WTC11 (cell line): ENCODE results near the gene HSPA6.
"Not testable (repeated sequence)": the region's sequence is repeated elsewhere in the genome, so short reads cannot be mapped to it uniquely, and the experiment has no call there.

ENCODE experiments used
- ATF1 ChIP-seq: sonication (generic); formaldehyde crosslinking; IDR thresholded peaks from 2 replicates; pipeline ENCODE4 v1.8.1; 2023; ENCODE audit warnings: mild to moderate bottlenecking, moderate library complexity, missing genetic modification reagents
- CTCF ChIP-seq: fragments of 200-600 bp; IDR thresholded peaks from 2 replicates; pipeline ENCODE4 v1.8.0; 2022; ENCODE audit warnings: antibody characterized with exemption
- ELF4 ChIP-seq: sonication (generic); formaldehyde crosslinking; IDR thresholded peaks from 2 replicates; pipeline ENCODE4 v1.8.1; 2022; ENCODE audit warnings: low read depth, mild to moderate bottlenecking, moderate library complexity, missing genetic modification reagents
- JUN ChIP-seq: sonication (generic); formaldehyde crosslinking; IDR thresholded peaks from 2 replicates; pipeline ENCODE4 v1.8.0; 2023; ENCODE audit warnings: mild to moderate bottlenecking, missing genetic modification reagents
- SP1 ChIP-seq: sonication (generic); formaldehyde crosslinking; conservative IDR thresholded peaks from 2 replicates; pipeline ENCODE4 v1.8.1; 2022; ENCODE audit warnings: missing genetic modification reagents
- ZNF121 ChIP-seq: sonication (generic); formaldehyde crosslinking; IDR thresholded peaks from 2 replicates; pipeline ENCODE4 v1.8.0; 2023; ENCODE audit warnings: missing genetic modification reagents
- ZNF263 ChIP-seq: sonication (generic); formaldehyde crosslinking; IDR thresholded peaks from 2 replicates; pipeline ENCODE4 v1.8.1; 2022; ENCODE audit warnings: low read depth, mild to moderate bottlenecking, moderate library complexity, missing genetic modification reagents
- ZNF396 ChIP-seq: fragments of 250-450 bp; sonication (Bioruptor Pico); IDR thresholded peaks from 2 replicates; pipeline ENCODE4 v1.8.0; 2021; ENCODE audit warnings: mild to moderate bottlenecking, moderate library complexity, borderline replicate concordance
- TF ChIP-seq, protein P1 (sequence below): sonication (generic); formaldehyde crosslinking; IDR thresholded peaks from 2 replicates; pipeline ENCODE4 v1.8.1; 2023; ENCODE audit warnings: mild to moderate bottlenecking, missing genetic modification reagents
- TF ChIP-seq, protein P2 (sequence below): fragments of 250-450 bp; sonication (Bioruptor Pico); IDR thresholded peaks from 2 replicates; pipeline ENCODE4 v2.1.2; 2022; ENCODE audit warnings: mild to moderate bottlenecking, moderate library complexity
- TF ChIP-seq, protein P3 (sequence below): fragments of 250-450 bp; sonication (Bioruptor Pico); IDR thresholded peaks from 2 replicates; pipeline ENCODE4 v1.9.0; 2021; ENCODE audit warnings: moderate library complexity, mild to moderate bottlenecking, inconsistent platforms, borderline replicate concordance
- TF ChIP-seq, protein P4 (sequence below): sonication (generic); formaldehyde crosslinking; IDR thresholded peaks from 2 replicates; pipeline ENCODE4 v1.8.0; 2022; ENCODE audit warnings: mild to moderate bottlenecking, missing genetic modification reagents
- TF ChIP-seq, protein P5 (sequence below): sonication (generic); formaldehyde crosslinking; conservative IDR thresholded peaks from 2 replicates; pipeline ENCODE4 v1.8.1; 2023; ENCODE audit warnings: mild to moderate bottlenecking, low read depth, missing genetic modification reagents, moderate library complexity

- TF ChIP-seq CTCF; ZNF121 (CRISPR knock-in tag); SP1 (CRISPR knock-in tag); ZNF263 (CRISPR knock-in tag); JUN (CRISPR knock-in tag); ZNF396; ELF4; ATF1: not testable (repeated sequence)
- TF ChIP-seq, protein P1, sequence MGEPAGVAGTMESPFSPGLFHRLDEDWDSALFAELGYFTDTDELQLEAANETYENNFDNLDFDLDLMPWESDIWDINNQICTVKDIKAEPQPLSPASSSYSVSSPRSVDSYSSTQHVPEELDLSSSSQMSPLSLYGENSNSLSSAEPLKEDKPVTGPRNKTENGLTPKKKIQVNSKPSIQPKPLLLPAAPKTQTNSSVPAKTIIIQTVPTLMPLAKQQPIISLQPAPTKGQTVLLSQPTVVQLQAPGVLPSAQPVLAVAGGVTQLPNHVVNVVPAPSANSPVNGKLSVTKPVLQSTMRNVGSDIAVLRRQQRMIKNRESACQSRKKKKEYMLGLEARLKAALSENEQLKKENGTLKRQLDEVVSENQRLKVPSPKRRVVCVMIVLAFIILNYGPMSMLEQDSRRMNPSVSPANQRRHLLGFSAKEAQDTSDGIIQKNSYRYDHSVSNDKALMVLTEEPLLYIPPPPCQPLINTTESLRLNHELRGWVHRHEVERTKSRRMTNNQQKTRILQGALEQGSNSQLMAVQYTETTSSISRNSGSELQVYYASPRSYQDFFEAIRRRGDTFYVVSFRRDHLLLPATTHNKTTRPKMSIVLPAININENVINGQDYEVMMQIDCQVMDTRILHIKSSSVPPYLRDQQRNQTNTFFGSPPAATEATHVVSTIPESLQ (CRISPR knock-in tag): not testable (repeated sequence)
- TF ChIP-seq, protein P2, sequence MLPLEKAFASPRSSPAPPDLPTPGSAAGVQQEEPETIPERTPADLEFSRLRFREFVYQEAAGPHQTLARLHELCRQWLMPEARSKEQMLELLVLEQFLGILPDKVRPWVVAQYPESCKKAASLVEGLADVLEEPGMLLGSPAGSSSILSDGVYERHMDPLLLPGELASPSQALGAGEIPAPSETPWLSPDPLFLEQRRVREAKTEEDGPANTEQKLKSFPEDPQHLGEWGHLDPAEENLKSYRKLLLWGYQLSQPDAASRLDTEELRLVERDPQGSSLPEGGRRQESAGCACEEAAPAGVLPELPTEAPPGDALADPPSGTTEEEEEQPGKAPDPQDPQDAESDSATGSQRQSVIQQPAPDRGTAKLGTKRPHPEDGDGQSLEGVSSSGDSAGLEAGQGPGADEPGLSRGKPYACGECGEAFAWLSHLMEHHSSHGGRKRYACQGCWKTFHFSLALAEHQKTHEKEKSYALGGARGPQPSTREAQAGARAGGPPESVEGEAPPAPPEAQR (CRISPR knock-in tag): not testable (repeated sequence)
- TF ChIP-seq, protein P3, sequence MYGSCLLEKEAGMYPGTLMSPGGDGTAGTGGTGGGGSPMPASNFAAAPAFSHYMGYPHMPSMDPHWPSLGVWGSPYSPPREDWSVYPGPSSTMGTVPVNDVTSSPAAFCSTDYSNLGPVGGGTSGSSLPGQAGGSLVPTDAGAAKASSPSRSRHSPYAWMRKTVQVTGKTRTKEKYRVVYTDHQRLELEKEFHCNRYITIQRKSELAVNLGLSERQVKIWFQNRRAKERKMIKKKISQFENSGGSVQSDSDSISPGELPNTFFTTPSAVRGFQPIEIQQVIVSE (CRISPR knock-in tag): not testable (repeated sequence)
- TF ChIP-seq, protein P4, sequence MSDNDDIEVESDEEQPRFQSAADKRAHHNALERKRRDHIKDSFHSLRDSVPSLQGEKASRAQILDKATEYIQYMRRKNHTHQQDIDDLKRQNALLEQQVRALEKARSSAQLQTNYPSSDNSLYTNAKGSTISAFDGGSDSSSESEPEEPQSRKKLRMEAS (CRISPR knock-in tag): not testable (repeated sequence)
- TF ChIP-seq, protein P5, sequence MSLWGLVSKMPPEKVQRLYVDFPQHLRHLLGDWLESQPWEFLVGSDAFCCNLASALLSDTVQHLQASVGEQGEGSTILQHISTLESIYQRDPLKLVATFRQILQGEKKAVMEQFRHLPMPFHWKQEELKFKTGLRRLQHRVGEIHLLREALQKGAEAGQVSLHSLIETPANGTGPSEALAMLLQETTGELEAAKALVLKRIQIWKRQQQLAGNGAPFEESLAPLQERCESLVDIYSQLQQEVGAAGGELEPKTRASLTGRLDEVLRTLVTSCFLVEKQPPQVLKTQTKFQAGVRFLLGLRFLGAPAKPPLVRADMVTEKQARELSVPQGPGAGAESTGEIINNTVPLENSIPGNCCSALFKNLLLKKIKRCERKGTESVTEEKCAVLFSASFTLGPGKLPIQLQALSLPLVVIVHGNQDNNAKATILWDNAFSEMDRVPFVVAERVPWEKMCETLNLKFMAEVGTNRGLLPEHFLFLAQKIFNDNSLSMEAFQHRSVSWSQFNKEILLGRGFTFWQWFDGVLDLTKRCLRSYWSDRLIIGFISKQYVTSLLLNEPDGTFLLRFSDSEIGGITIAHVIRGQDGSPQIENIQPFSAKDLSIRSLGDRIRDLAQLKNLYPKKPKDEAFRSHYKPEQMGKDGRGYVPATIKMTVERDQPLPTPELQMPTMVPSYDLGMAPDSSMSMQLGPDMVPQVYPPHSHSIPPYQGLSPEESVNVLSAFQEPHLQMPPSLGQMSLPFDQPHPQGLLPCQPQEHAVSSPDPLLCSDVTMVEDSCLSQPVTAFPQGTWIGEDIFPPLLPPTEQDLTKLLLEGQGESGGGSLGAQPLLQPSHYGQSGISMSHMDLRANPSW: not testable (repeated sequence)
Measured at GRCh38 chr1:161560960-161561715, 36.8 kb downstream of the HSPA6 start.
